Right lobe of liver (tissue), 4 donors: ENCODE results near the gene NRXN3.

Experiments
- POLR2A ChIP-seq: fragments of 450-650 bp; IDR thresholded peaks from one replicate; pipeline ENCODE4 v1.6.1; 2017; ENCODE audit warnings: antibody characterized with exemption, mild to moderate bottlenecking
- TF ChIP-seq, protein P1 (sequence below), 4 donors: fragments of 200-600 bp in 3 of 4; fragments of 450-650 bp in 1 of 4; IDR thresholded peaks; one replicate each; pipeline versions ENCODE4 v1.5.1 to v1.8.0; 2016 to 2022; ENCODE audit warnings: antibody characterized with exemption in 4 of 4, mild to moderate bottlenecking in 2 of 4
- donor health status: DM: no; HTN: no; CAD: no.
- donor health status: DM: no; HTN: no; CAD: no.
- donor health status: DM: no; HTN: yes; CAD: no.

DNA sequence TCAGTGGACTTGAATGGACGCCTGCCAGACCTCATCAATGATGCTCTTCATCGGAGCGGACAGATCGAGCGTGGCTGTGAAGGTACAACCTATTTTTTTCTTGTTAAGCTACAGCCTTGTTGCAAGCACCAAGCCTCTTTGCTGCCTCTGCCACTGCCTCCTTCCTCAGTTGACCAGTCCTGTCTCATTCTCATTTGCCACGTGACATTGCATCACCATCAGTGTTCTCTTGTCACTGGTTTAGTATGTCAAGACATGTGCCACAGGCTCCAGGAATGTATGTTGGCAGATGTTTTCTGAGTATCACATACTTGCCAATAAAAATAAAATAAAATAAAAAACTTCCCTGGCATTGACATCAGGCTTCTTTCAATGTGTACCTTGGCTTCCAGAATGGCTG, 798.1 kb downstream of the NRXN3 start:
- TF ChIP-seq POLR2A = no peak
- TF ChIP-seq, protein P1, sequence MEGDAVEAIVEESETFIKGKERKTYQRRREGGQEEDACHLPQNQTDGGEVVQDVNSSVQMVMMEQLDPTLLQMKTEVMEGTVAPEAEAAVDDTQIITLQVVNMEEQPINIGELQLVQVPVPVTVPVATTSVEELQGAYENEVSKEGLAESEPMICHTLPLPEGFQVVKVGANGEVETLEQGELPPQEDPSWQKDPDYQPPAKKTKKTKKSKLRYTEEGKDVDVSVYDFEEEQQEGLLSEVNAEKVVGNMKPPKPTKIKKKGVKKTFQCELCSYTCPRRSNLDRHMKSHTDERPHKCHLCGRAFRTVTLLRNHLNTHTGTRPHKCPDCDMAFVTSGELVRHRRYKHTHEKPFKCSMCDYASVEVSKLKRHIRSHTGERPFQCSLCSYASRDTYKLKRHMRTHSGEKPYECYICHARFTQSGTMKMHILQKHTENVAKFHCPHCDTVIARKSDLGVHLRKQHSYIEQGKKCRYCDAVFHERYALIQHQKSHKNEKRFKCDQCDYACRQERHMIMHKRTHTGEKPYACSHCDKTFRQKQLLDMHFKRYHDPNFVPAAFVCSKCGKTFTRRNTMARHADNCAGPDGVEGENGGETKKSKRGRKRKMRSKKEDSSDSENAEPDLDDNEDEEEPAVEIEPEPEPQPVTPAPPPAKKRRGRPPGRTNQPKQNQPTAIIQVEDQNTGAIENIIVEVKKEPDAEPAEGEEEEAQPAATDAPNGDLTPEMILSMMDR (IDR thresholded peaks at IDR 0.05) = no peak
